Right cardiac atrium (tissue), 5 donors: ENCODE measurements around the gene SF3B6. TPM values are rescaled to one million over a fixed set of nuclear protein-coding genes. Genes with fewer than 3 reads are reported as not detected.

Experiments used
- ATAC-seq, 2 donors: fragments of 200-7000 bp; cut with Tn5 transposase; one replicate each; pipeline versions ENCODE4 v1.8.0 to v1.9.1; 2020; ENCODE audit warnings: moderate library complexity in 2 of 2, mild to moderate bottlenecking in 1 of 2
- DNase-seq, 3 donors: peaks; one replicate each; pipeline ENCODE4 v3.0.0-alpha.2; 2020
- H3K27ac ChIP-seq: one replicate; pipeline ENCODE4 v1.5.1; 2013; ENCODE audit warnings: mild to moderate bottlenecking, low read length, control low read depth, moderate library complexity
- H3K27me3 ChIP-seq: one replicate; pipeline ENCODE4 v1.6.1; 2013; ENCODE audit not compliant: control insufficient read depth, insufficient read depth
- H3K4me1 ChIP-seq: one replicate; pipeline ENCODE4 v1.6.1; 2013; ENCODE audit warnings: low read length; ENCODE audit not compliant: control insufficient read depth, insufficient read depth
- H3K4me3 ChIP-seq: one replicate; pipeline ENCODE4 v1.5.1; 2013; ENCODE audit warnings: low read length, control low read depth
- H3K9me3 ChIP-seq: one replicate; pipeline ENCODE4 v1.6.1; 2013; ENCODE audit warnings: low read length; ENCODE audit not compliant: control insufficient read depth
- WGBS: extraction: QIAGEN DNeasy Blood & Tissue Kit; methylation state at CpG from one replicate; pipeline ENCODE4 v1.1.7; 2013; 5-methylcytosine and 5-hydroxymethylcytosine counted together
- intact Hi-C, 4 donors: fragments of 100-400 bp; cut with DNase I; formaldehyde crosslinking; loops; one replicate each; pipeline versions ENCODE4 v1.11.0 to v1.14.0; 2022 to 2023
- polyA plus RNA-seq: library from polyadenylated mRNA; stranded (reverse); fragments of 200-250 nt; gene quantifications from one replicate; pipeline ENCODE4 v1.2.3, GENCODE V29; 2013
- total RNA-seq, 4 donors: library from RNA; stranded (reverse); fragmentation: NEBNext Ultra II Directional; extraction: Animal tissue kit (Norgen Biotek cat#: 25700); gene quantifications; one replicate each; pipeline ENCODE4 v1.2.1, GENCODE V29; 2021
- donor health status: healthy with polysubstance abuse.
- donor health status: DM: no; HTN: yes; CAD: no.
- donor health status: DM: no; HTN: no; CAD: no.
- donor health status: DM: no; HTN: yes; CAD: no; lungs with severe emphysema.
- donor health status: DM: yes; HTN: yes; CAD: no.

Gene SF3B6
- total and polyA plus RNA-seq, 5 donors, result 54.7 to 101 (median 58.6) TPM

DNA sequence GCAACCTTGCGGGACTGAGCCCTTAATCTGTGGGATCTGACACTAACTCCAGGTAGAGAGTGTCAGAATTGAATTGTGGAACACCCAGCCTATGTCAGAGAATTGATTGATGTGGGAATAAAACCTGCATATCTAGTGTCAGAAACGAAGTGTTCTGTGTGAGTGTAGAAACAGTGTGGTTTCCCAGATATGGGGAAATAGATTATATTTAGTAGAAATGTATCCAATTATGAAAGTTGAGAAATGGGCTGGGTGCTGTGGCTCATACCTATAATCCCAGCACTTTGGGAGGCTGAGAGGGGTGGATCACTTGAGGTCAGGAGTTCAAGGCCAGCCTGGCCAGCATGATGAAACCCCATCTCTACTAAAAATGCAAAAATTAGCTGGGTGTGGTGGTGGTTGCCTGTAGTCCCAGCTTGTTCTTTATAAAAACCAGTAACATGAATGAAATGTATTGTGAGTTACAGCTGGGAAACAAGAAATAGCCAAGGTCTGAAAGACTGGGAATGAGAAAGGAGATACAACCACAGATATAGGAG, 12.8 kb upstream of the SF3B6 start:
- 93% methylated on average over 2 of the region's 2 CpGs for WGBS
- no peaks in the 10 kb centered on the region for H3K9me3 ChIP-seq
- ATAC-seq (no peak), DNase-seq (no peak)
- intact Hi-C loops, result loop anchor here in 2 of 4 donors (10.0 kb wide), 1 partner anchor 164 kb away; the partner anchor contains the start of gene ATAD2B (in 2 of the 2)
- H3K27me3 ChIP-seq, result no peaks in the 10 kb centered on the region
- H3K27ac ChIP-seq, result no peak overlapping the region
- no peaks in the 10 kb centered on the region for H3K4me1 ChIP-seq
- no peak overlapping the region for H3K4me3 ChIP-seq

GRCh38 chr2:24087032-24087431, 10.9 kb upstream of the SF3B6 start:
- no peaks in the 10 kb centered on the region for H3K4me1 ChIP-seq
- no peak overlapping the region for H3K4me3 ChIP-seq
- H3K27ac ChIP-seq, result no peak overlapping the region
- ATAC-seq (no peak), DNase-seq (no peak)
- 92% methylated on average over 3 of the region's 3 CpGs for WGBS
- no peaks in the 10 kb centered on the region for H3K27me3 ChIP-seq
- H3K9me3 ChIP-seq, result no peaks in the 10 kb centered on the region
- intact Hi-C loops, result loop anchor here in 2 of 4 donors (10.0 kb wide), 1 partner anchor 162 kb away; the partner anchor contains the start of gene ATAD2B (in 2 of the 2)

DNA sequence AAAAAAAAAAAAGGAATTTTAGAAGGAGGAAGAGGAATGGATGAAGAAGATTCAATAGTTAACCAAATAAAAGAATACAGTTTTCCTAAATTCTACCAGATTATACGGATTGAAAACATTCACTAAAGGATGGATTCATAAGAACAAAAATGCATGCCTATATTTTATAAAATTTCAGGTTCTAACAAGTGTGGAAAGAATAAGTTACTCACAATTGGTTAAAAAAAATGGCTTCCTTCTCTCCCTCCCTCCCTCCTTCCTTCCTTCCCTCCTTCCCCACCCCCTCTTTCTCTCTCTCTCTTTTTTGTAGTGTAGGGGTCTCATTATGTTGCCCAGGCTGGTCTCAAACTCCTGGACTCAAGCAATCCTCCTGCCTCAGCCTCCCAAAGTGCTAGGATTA, 10.1 kb upstream of the SF3B6 start:
- Histone ChIP-seq H3K27me3 (no peaks in the 10 kb centered on the region), H3K4me3 (no peak overlapping the region), H3K4me1 (no peaks in the 10 kb centered on the region), H3K9me3 (no peaks in the 10 kb centered on the region), H3K27ac (no peak overlapping the region)
- DNase-seq, result no peak
- intact Hi-C loops, result loop anchor here in 2 of 4 donors (10.0 kb wide), 1 partner anchor 161 kb away; the partner anchor contains the start of gene ATAD2B (in 2 of the 2)
- 94% methylated on average over 1 of the region's 1 CpG for WGBS
- no peak for ATAC-seq

DNA sequence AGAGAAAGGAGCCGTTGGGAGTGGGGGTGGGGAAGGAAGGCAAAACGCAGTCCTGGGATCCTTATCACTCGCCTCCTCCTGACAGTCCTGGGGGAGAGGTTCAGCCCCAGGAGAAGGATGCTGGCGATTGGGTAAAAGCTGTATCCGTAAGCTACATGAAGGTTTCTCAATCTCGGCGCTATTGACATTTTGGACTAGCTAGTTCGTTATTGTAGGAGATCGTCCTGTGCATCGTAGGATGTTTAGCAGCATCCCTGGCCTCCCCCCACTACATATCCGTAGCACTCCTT, 9.0 kb upstream of the SF3B6 start:
- H3K27me3 ChIP-seq, result no peaks in the 10 kb centered on the region
- ATAC-seq, result peak; percentile 1 to 18

DNA sequence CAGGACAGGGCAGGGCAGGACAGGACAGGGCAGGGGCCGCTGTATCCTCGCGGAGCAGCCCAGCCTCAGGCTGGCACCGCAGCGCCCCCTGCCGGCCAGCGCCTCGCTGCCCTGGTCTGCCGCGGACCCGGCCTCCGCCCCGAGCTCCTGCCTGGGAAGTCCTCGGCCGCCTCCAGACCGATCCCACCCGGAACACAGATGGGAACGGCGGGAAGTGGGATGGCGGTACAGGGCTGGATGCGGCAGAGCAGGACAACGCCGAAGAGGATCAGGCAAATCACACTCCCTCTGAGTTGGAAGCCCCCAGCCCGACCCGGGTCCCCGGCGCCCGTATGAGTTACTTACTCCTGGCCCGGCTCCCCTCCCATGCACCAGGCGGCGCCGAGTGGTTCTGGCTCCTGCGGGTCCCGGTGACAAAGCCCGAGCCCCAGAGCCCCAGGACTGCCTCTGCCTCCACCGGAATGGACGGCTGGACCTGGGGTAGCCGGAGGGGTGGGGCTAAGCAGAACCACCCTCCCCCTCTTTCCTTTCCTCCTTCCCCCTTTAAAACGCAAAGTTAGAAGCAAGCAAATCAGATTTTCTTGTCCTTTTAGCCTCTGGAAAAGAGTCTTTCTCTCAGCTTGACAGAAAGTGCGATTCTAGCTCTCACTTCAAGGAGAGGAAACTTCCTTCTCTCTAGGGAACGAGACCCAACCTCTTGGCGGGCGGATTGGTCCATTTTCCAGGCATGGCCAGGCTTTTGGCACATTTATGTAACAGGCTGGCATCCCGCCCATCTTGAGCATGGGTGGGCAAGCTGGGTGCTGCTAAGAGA, 8.5 kb upstream of the SF3B6 start, which contains the start of gene TP53I3:
Gene TP53I3 (minus strand): TSS at position 449 of the 814 bp plus-strand sequence. CDS start 508 bp downstream, outside the sequence.
- H3K4me3 ChIP-seq, result peak within 1 kb of the TSS; percentile 64
- no peaks in the 10 kb centered on the region for H3K4me1 ChIP-seq
- DNase-seq (peak; percentile 89 to 96 (median 96)), ATAC-seq (peak; percentile 97)
- H3K9me3 ChIP-seq, result no peaks in the 10 kb centered on the region
- no peaks in the 10 kb centered on the region for H3K27me3 ChIP-seq
- intact Hi-C loops, result loop anchor here in 2 of 4 donors (10.0 kb wide), 1 partner anchor 160 kb away; the partner anchor contains the start of gene ATAD2B (in 2 of the 2)
- under 1% methylated on average over 44 of the region's 44 CpGs for WGBS
- peak within 1 kb of the TSS; percentile 99 for H3K27ac ChIP-seq

More for the DNA sequence above, 9.0 kb upstream of the SF3B6 start:
- intact Hi-C loops, result loop anchor here in 2 of 4 donors (10.0 kb wide), 1 partner anchor 160 kb away; the partner anchor contains the start of gene ATAD2B (in 2 of the 2)
- DNase-seq, result no peak
- no peaks in the 10 kb centered on the region for H3K9me3 ChIP-seq
- H3K27ac ChIP-seq, result peak overlapping the region; percentile 99
- H3K4me3 ChIP-seq, result peak overlapping the region; percentile 64
- H3K4me1 ChIP-seq, result no peaks in the 10 kb centered on the region
- WGBS, result 7% methylated on average over 11 of the region's 11 CpGs

- intact Hi-C loops, result loop anchor here in 2 of 4 donors (10.0 kb wide), 1 partner anchor 159 kb away; the partner anchor contains the start of gene ATAD2B (in 2 of the 2)
- peak; percentile 72 to 77 for ATAC-seq
- WGBS, result 7% methylated on average over 30 of the region's 30 CpGs
These were observed 7.7 kb upstream of the SF3B6 start for GRCh38 chr2:24083567-24084385.

DNA sequence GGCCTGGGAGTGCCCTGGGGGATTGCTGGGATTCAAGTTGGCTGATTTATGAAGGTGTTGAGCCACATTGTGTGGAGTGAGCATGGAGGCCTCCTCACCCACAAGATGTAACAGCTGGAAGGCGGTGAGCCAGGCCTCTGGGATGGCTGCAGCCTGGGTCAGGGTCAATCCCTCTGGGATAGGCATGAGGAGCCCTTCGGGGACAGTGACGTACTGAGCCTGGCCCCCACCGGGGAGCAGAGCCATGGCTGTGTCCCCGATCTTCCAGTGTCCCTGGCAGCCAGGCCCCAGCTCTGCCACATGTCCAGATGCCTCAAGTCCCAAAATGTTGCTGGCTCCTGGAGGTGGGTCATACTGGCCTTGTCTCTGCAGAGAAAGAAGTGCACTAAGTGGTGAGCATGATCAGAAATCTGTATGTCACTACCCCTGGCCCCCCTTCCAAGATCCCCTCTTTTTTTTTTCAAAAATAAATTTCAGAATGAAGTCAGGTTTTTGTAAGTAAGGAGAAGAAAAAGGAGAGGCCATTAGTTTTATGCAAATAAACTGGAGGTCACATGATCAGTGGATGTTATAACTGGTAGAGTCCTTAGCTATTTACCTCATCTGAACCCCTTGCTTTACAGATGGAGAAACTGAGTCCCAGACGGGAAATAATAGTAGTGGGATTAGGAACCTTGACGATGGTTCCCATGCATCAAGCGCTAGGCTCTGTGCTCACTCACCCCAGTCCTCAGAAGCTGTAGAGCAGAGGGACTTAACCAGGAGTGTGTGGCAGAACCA, 6.9 kb upstream of the SF3B6 start:
- Histone ChIP-seq H3K4me1 (no peaks in the 10 kb centered on the region), H3K27ac (peak overlapping the region; percentile 99), H3K27me3 (no peaks in the 10 kb centered on the region), H3K9me3 (no peaks in the 10 kb centered on the region), H3K4me3 (peak overlapping the region; percentile 64)
- WGBS, result 86% methylated on average over 8 of the region's 8 CpGs
- intact Hi-C loops, result loop anchor here in 2 of 4 donors (10.0 kb wide), 1 partner anchor 158 kb away; the partner anchor contains the start of gene ATAD2B (in 2 of the 2)
- DNase-seq, result peak in 2 of 3 donors; percentile 26 to 56
- ATAC-seq, result no peak

More at GRCh38 chr2:24083567-24084385, 7.7 kb upstream of the SF3B6 start:
- H3K4me3 ChIP-seq, result peak overlapping the region; percentile 64
- no peaks in the 10 kb centered on the region for H3K4me1 ChIP-seq
- H3K27ac ChIP-seq, result peak overlapping the region; percentile 99
- no peaks in the 10 kb centered on the region for H3K27me3 ChIP-seq
- no peaks in the 10 kb centered on the region for H3K9me3 ChIP-seq
- peak in 2 of 3 donors; percentile 86 to 88 for DNase-seq

DNA sequence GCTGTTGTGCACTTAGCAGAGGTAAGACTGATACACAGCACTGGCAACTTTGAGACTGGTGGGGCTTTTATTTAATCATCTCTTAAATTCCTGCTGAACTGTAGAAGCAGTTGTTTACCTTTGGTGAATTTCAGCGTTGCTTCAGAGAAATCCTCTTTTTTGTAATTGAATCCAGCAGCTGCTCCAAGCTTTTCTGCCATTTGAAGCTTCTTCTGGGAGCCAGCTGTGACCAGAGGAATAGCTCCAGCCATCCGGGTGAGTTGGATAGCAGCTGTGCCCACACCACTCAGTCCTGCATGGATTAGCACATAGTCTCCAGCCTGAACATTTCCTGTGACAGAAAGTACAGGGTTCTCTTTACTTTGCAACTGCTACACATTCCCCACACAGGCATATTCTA, 4.6 kb upstream of the SF3B6 start:
- no peak for DNase-seq
- Histone ChIP-seq H3K27me3 (no peaks in the 10 kb centered on the region), H3K4me3 (no peak overlapping the region), H3K9me3 (no peaks in the 10 kb centered on the region), H3K4me1 (no peaks in the 10 kb centered on the region), H3K27ac (no peak overlapping the region)
- WGBS, result 72% methylated on average over 2 of the region's 2 CpGs
- intact Hi-C loops, result loop anchor here in 2 of 4 donors (10.0 kb wide), 1 partner anchor 156 kb away; the partner anchor contains the start of gene ATAD2B (in 2 of the 2)
- no peak for ATAC-seq

GRCh38 chr2:24077879-24078278, 1.8 kb upstream of the SF3B6 start:
- intact Hi-C loops, result no loop called here
- DNase-seq (no peak), ATAC-seq (no peak)
- WGBS, result 61% methylated on average over 2 of the region's 2 CpGs
- Histone ChIP-seq H3K4me3 (peak overlapping the region; percentile 87), H3K4me1 (peaks cover 2% of the 10 kb centered on the region), H3K27me3 (no peaks in the 10 kb centered on the region), H3K27ac (no peak overlapping the region), H3K9me3 (no peaks in the 10 kb centered on the region)

DNA sequence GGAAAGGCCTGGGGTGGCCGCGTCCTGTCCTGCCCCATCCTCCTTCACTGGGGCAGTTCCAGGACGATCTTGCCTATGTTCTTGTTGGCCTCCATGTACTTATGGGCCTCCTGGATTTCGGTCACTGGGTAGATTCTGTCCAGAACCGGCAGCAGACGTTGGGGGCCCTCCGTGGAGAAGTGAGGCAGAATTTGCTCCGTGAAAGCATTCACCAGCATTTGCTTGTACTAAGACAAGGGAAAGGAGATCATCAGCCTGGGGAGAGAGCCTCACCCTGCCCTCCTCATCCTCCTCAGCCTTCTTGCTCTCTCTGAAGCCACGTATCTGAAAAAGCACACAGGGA, 1.4 kb upstream of the SF3B6 start:
- Histone ChIP-seq H3K9me3 (no peaks in the 10 kb centered on the region), H3K27me3 (no peaks in the 10 kb centered on the region), H3K27ac (peak overlapping the region; percentile 89), H3K4me3 (peak overlapping the region; percentile 87), H3K4me1 (peaks cover 2% of the 10 kb centered on the region)
- ATAC-seq (no peak), DNase-seq (no peak)
- WGBS, result 10% methylated on average over 9 of the region's 9 CpGs
- intact Hi-C loops, result no loop called here
